Eye (tissue), 1 donor: ENCODE measurements around the gene AAMDC.
"Not testable (repeated sequence)": the region's sequence is repeated elsewhere in the genome, so short reads cannot be mapped to it uniquely, and the experiment has no call there.

Source experiments
- DNase-seq: peaks from one replicate; pipeline ENCODE4 v3.0.0-alpha.2; 2015

The AAMDC gene

GRCh38 chr11:77822126-77822525 is 1.2 kb downstream of the AAMDC start:
- not testable (repeated sequence) for DNase-seq

GRCh38 chr11:77823775-77824174 is 2.8 kb downstream of the AAMDC start:
- no peak for DNase-seq

GRCh38 chr11:77828926-77829325 is 8.0 kb downstream of the AAMDC start:
- DNase-seq: no peak

- DNase-seq: no peak
These were observed 12.4 kb downstream of the AAMDC start for GRCh38 chr11:77833302-77833701.

- DNase-seq: no peak
These were observed 21.6 kb downstream of the AAMDC start for GRCh38 chr11:77842441-77843121.

GRCh38 chr11:77843700-77844099 is 22.8 kb downstream of the AAMDC start:
- not testable (repeated sequence) for DNase-seq

GRCh38 chr11:77851503-77851902 is 30.6 kb downstream of the AAMDC start:
- no peak for DNase-seq

GRCh38 chr11:77854838-77855237 is 33.9 kb downstream of the AAMDC start:
- no peak for DNase-seq

- not testable (repeated sequence) for DNase-seq
These were observed 37.0 kb downstream of the AAMDC start for GRCh38 chr11:77857906-77858457.

GRCh38 chr11:77861444-77861843 is 40.5 kb downstream of the AAMDC start:
- not testable (repeated sequence) for DNase-seq

GRCh38 chr11:77865805-77866204 is 44.9 kb downstream of the AAMDC start:
- DNase-seq: no peak

GRCh38 chr11:77866336-77866735 is 45.4 kb downstream of the AAMDC start:
- no peak for DNase-seq

GRCh38 chr11:77868744-77869143 is 47.8 kb downstream of the AAMDC start:
- DNase-seq: no peak

- no peak for DNase-seq
These were observed 50.9 kb downstream of the AAMDC start for GRCh38 chr11:77871855-77872254.

- DNase-seq: no peak
These were observed 52.4 kb downstream of the AAMDC start for GRCh38 chr11:77873345-77873744.

- no peak for DNase-seq
These were observed 53.3 kb downstream of the AAMDC start for GRCh38 chr11:77874206-77874605.

- DNase-seq: no peak
These were observed 55.1 kb downstream of the AAMDC start for GRCh38 chr11:77876045-77876444.

GRCh38 chr11:77878247-77878646 is 57.3 kb downstream of the AAMDC start:
- DNase-seq: not testable (repeated sequence)

- DNase-seq: no peak
These were observed 58.3 kb downstream of the AAMDC start for GRCh38 chr11:77879218-77879617.

GRCh38 chr11:77882396-77882795 is 61.5 kb downstream of the AAMDC start:
- no peak for DNase-seq

GRCh38 chr11:77883775-77884174 is 62.8 kb downstream of the AAMDC start:
- no peak for DNase-seq

GRCh38 chr11:77884186-77884828 is 63.4 kb downstream of the AAMDC start:
- no peak for DNase-seq

- no peak for DNase-seq
These were observed 63.9 kb downstream of the AAMDC start for GRCh38 chr11:77884829-77885190.

- no peak for DNase-seq
These were observed 65.5 kb downstream of the AAMDC start for GRCh38 chr11:77886401-77886800.
